K562 (cell line): ENCODE measurements around the gene HINT3. TPM values are rescaled to one million over a fixed set of nuclear protein-coding genes. Genes with fewer than 3 reads are reported as not detected.
A peak's percentile ranks its signal among the peaks of the same experiment; 100 is the strongest.

ENCODE experiments used
- CEBPG ChIP-seq, 3 experiments: fragments of 200-800 bp in 1 of 3; sonication (Bioruptor generic) in 1 of 3; sonication (generic) in 1 of 3; formaldehyde crosslinking in 1 of 3; IDR thresholded peaks in 2 of 3; conservative IDR thresholded peaks in 1 of 3; 2 replicates each; pipeline versions ENCODE4 v1.6.1 to v1.8.0; 2016 to 2022; ENCODE audit warnings: missing compliant biosample characterization in 2 of 3, missing genetic modification characterization in 2 of 3, mild to moderate bottlenecking in 1 of 3, missing genetic modification reagents in 1 of 3
- CXXC5 ChIP-seq: fragments of 250-450 bp; sonication (Bioruptor Pico); IDR thresholded peaks from 2 replicates; pipeline ENCODE4 v1.8.0; 2022; ENCODE audit warnings: inconsistent platforms, mild to moderate bottlenecking, moderate library complexity
- GTF2E2 ChIP-seq: fragments of 200-800 bp; sonication (Bioruptor generic); IDR thresholded peaks from 2 replicates; pipeline ENCODE4 v1.6.1; 2016; ENCODE audit warnings: missing genetic modification characterization, missing compliant biosample characterization
- HDAC3 ChIP-seq: fragments of 450-650 bp; IDR thresholded peaks from 2 replicates; pipeline ENCODE4 v1.6.1; 2018; ENCODE audit warnings: borderline replicate concordance, mild to moderate bottlenecking, moderate library complexity; ENCODE audit not compliant: partially characterized antibody
- HNRNPUL1 ChIP-seq: fragments of 200-400 bp; formaldehyde crosslinking; IDR thresholded peaks from 2 replicates; pipeline ENCODE4 v1.6.1; 2017; ENCODE audit warnings: low read length
- MAFF ChIP-seq: IDR thresholded peaks from 2 replicates; pipeline ENCODE4 v1.6.1; 2012; ENCODE audit warnings: low read length, improper control_type of control experiment
- MGA ChIP-seq: fragments of 450-650 bp; IDR thresholded peaks from 2 replicates; pipeline ENCODE4 v1.6.1; 2016; ENCODE audit warnings: mild to moderate bottlenecking, moderate library complexity
- NBN ChIP-seq: fragments of 450-650 bp; IDR thresholded peaks from 2 replicates; pipeline ENCODE4 v1.6.1; 2016; ENCODE audit warnings: low read depth, mild to moderate bottlenecking
- NR2C2 ChIP-seq, 2 experiments: fragments of 200-800 bp in 1 of 2; sonication (Bioruptor generic) in 1 of 2; sonication (generic) in 1 of 2; formaldehyde crosslinking in 1 of 2; IDR thresholded peaks; 2 replicates each; pipeline versions ENCODE4 v1.6.1 to v1.8.0; 2016 to 2022; ENCODE audit warnings: mild to moderate bottlenecking in 1 of 2, missing compliant biosample characterization in 1 of 2, missing genetic modification characterization in 1 of 2, missing genetic modification reagents in 1 of 2
- NR4A1 ChIP-seq, 2 experiments: fragments of 250-450 bp in 1 of 2; fragments of 450-650 bp in 1 of 2; sonication (Bioruptor Pico) in 1 of 2; IDR thresholded peaks; 2 replicates each; pipeline versions ENCODE4 v1.4.0 to v1.6.1; 2016 to 2020; ENCODE audit warnings: mild to moderate bottlenecking in 2 of 2, missing compliant biosample characterization in 1 of 2, missing genetic modification characterization in 1 of 2, moderate library complexity in 1 of 2
- ZC3H8 ChIP-seq: fragments of 450-650 bp; IDR thresholded peaks from 2 replicates; pipeline ENCODE4 v1.6.1; 2017
- ZKSCAN8 ChIP-seq: fragments of 200-800 bp; sonication (Bioruptor generic); IDR thresholded peaks from 2 replicates; pipeline ENCODE4 v1.6.1; 2016; ENCODE audit warnings: missing genetic modification characterization, missing compliant biosample characterization
- polyA plus RNA-seq, 8 experiments: library from polyadenylated mRNA; depleted of rRNA in 4 of 8; stranded (reverse) in 5 of 8; unstranded in 3 of 8; fragments of >200 nt; fragmentation: Nextera tagmentation in 2 of 8; fragmentation: Illumina TruSeq in 1 of 8; extraction: Ambion mirVana in 2 of 8; extraction: Trizol in 1 of 8; gene quantifications; 2 replicates each; pipeline versions ENCODE4 v1.2.1 to v1.2.3, GENCODE V29; 2011 to 2014; ENCODE audit warnings: inconsistent platforms in 1 of 8, missing spikeins in 1 of 8
- total RNA-seq, 7 experiments: library from RNA; depleted of rRNA in 6 of 7; stranded (reverse); fragments of >200 nt in 6 of 7; fragmentation: Illumina TruSeq in 2 of 7; extraction: Trizol in 2 of 7; gene quantifications; 2 replicates each; pipeline versions ENCODE4 v1.2.1 to v1.2.3, GENCODE V29; 2011 to 2021; ENCODE audit warnings: low replicate concordance in 1 of 7
- TF ChIP-seq, protein P1 (sequence below), 2 experiments: fragments of 450-650 bp in 1 of 2; sonication (generic) in 1 of 2; formaldehyde crosslinking in 1 of 2; IDR thresholded peaks in 1 of 2; conservative IDR thresholded peaks in 1 of 2; 2 replicates each; pipeline versions ENCODE4 v1.6.1 to v1.8.1; 2016 to 2023; ENCODE audit warnings: mild to moderate bottlenecking in 2 of 2, moderate library complexity in 2 of 2, inconsistent platforms in 1 of 2, missing genetic modification reagents in 1 of 2

HINT3 gene
- total and polyA plus RNA-seq, 9 of the 15 experiments (the other 6 are each of a cell fraction or from before 2014, with no cell fraction given) = 1.4 to 16.6 (median 10.8) TPM

DNA sequence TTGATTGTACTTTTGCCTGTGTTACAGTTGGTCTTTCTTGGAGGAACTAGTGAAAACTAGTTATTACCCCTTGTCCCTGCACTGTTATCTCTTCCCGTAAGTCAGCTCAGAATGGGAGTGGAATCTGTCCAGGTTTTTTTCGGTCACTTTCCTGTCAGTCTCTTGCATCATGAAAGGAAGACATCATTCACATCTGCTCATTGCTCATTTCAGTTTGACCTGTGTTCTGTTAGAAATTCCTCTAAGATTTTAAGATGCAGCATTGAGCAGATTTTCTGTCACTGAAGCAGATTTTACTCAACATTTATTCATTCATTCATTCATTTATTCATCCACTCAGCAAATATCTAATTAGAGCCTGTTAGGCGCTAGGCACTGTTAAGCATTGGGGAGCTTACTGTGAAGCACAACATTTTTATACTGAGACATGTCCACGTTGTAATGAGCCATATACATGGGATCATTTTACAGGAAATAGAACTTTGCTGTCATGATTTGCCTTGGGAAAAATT, 33.1 kb upstream of the HINT3 start (continued):
- 0 out of 2 replicates have a peak, but pooled peaks have one; percentile 5 for TF ChIP-seq MGA
- peak; percentile 1 for TF ChIP-seq HDAC3
- TF ChIP-seq ZC3H8 = no peak
- TF ChIP-seq NBN = peak; percentile 58; the same call in 1 of the 2 replicates
- TF ChIP-seq HNRNPUL1 = no peak
- TF ChIP-seq, protein P1, sequence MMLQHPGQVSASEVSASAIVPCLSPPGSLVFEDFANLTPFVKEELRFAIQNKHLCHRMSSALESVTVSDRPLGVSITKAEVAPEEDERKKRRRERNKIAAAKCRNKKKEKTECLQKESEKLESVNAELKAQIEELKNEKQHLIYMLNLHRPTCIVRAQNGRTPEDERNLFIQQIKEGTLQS (IDR thresholded peaks at IDR 0.05) = peak; percentile 93
- TF ChIP-seq, protein P1 (CRISPR knock-in tag; conservative IDR thresholded peaks at IDR 0.05) = no peak
- peak; percentile 79 for TF ChIP-seq CXXC5
- TF ChIP-seq MAFF = peak; percentile 67
- TF ChIP-seq CEBPG (CRISPR knock-in tag; IDR thresholded peaks at IDR 0.05) = peak; percentile 95
- TF ChIP-seq CEBPG (tag; conservative IDR thresholded peaks at IDR 0.05 in 1 of 2, IDR thresholded peaks at IDR 0.05 in 1 of 2) = peak; percentile 90 to 94
- no peak for TF ChIP-seq NR2C2 (CRISPR knock-in tag; IDR thresholded peaks at IDR 0.05)
- peak; percentile 64; the same call in 1 of the 2 replicates for TF ChIP-seq NR2C2 (tag; IDR thresholded peaks at IDR 0.05)
- TF ChIP-seq NR4A1 (CRISPR knock-in tag; IDR thresholded peaks at IDR 0.05) = no peak
- peak; percentile 35; the same call in 1 of the 2 replicates for TF ChIP-seq NR4A1 (tag; IDR thresholded peaks at IDR 0.05)
- peak; percentile 54 for TF ChIP-seq GTF2E2
- TF ChIP-seq ZKSCAN8 (CRISPR knock-in tag) = peak; percentile 56
